Smooth muscle cell (in vitro differentiated cells): ENCODE results near the gene CPT1A. TPM values are rescaled to one million over a fixed set of nuclear protein-coding genes. Genes with fewer than 3 reads are reported as not detected.

Experiments used
- DNase-seq: peaks from one replicate; lab custom pipeline; 2025; ENCODE audit not compliant: unreplicated experiment; lab: John Stamatoyannopoulos, UW
- H2AFZ ChIP-seq: fragments of 200-600 bp; sonication (generic); 2 replicates; pipeline ENCODE4 v1.6.0; 2016; ENCODE audit warnings: antibody characterized with exemption, low read depth, mild to moderate bottlenecking
- H3F3A ChIP-seq: fragments of 200-600 bp; sonication (generic); 2 replicates; pipeline ENCODE4 v1.6.0; 2017; ENCODE audit warnings: antibody characterized with exemption, low read depth
- H3K27ac ChIP-seq: fragments of 200-600 bp; sonication (generic); 2 replicates; pipeline ENCODE4 v1.5.1; 2016; ENCODE audit warnings: low read depth, mild to moderate bottlenecking
- H3K27me3 ChIP-seq: fragments of 200-600 bp; sonication (generic); 2 replicates; pipeline ENCODE4 v1.6.1; 2016; ENCODE audit warnings: low read depth, mild to moderate bottlenecking
- H3K36me3 ChIP-seq: fragments of 200-600 bp; sonication (generic); 2 replicates; pipeline ENCODE4 v1.5.1; 2016; ENCODE audit warnings: low read depth
- H3K4me1 ChIP-seq: fragments of 200-600 bp; sonication (generic); 2 replicates; pipeline ENCODE4 v1.5.1; 2016; ENCODE audit warnings: low read depth
- H3K4me2 ChIP-seq: fragments of 200-600 bp; sonication (generic); 2 replicates; pipeline ENCODE4 v1.6.0; 2016; ENCODE audit warnings: mild to moderate bottlenecking
- H3K4me3 ChIP-seq: fragments of 200-600 bp; sonication (generic); 2 replicates; pipeline ENCODE4 v1.5.1; 2016; ENCODE audit warnings: mild to moderate bottlenecking
- H3K79me2 ChIP-seq: fragments of 200-600 bp; sonication (generic); 2 replicates; pipeline ENCODE4 v1.6.0; 2016; ENCODE audit warnings: low read depth, mild to moderate bottlenecking
- H3K9ac ChIP-seq: fragments of 200-600 bp; sonication (generic); 2 replicates; pipeline ENCODE4 v1.6.0; 2016; ENCODE audit warnings: low read depth
- H3K9me3 ChIP-seq: fragments of 200-600 bp; sonication (generic); replicated peaks from 2 replicates; pipeline ENCODE4 v1.5.1; 2016; ENCODE audit warnings: low read depth
- H4K20me1 ChIP-seq: fragments of 200-600 bp; sonication (generic); 2 replicates; pipeline ENCODE4 v1.6.0; 2016; ENCODE audit warnings: low read depth
- WGBS: methylation state at CpG from one replicate; pipeline ENCODE4 v1.1.7; 2016; ENCODE audit warnings: low lambda C conversion rate; 5-methylcytosine and 5-hydroxymethylcytosine counted together
- polyA plus RNA-seq: library from polyadenylated mRNA; unstranded; fragments of >200 nt; fragmentation: Nextera tagmentation; extraction: Ambion mirVana; gene quantifications from 2 replicates; pipeline ENCODE4 v1.2.1, GENCODE V29; 2016
- total RNA-seq: library from RNA; depleted of rRNA; stranded (reverse); fragments of >200 nt; gene quantifications from 2 replicates; pipeline ENCODE4 v1.2.3, GENCODE V29; 2014
- TF ChIP-seq, protein P1 (sequence below): fragments of 200-600 bp; sonication (generic); IDR thresholded peaks from 2 replicates; pipeline ENCODE4 v1.5.1; 2017; ENCODE audit warnings: borderline replicate concordance, mild to moderate bottlenecking, antibody characterized with exemption; ENCODE audit not compliant: insufficient read depth, poor library complexity, severe bottlenecking

Gene CPT1A
- total and polyA plus RNA-seq, 2 experiments from 2014 or later, result 0.24 to 1.9 TPM

DNA sequence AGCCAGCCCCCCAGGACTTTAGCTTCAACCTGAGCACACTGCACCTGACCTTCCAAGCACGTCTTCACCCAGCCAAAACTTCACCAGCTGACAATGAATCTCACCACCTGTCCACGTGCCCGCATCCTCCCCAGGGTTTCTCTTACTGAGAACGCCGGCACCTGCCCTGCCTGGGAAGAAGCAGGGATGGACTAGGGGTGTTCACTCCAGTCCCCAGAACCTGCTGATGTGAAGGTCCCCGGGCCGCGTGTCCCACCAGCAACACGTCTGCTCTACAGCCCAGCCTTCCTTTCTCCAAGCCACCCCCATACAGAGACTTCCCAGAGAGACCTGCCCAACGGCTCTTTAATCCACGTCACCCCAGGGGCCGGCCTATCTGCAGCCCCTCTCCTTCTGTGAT is 12.8 kb downstream of the CPT1A start:
- TF ChIP-seq, protein P1, sequence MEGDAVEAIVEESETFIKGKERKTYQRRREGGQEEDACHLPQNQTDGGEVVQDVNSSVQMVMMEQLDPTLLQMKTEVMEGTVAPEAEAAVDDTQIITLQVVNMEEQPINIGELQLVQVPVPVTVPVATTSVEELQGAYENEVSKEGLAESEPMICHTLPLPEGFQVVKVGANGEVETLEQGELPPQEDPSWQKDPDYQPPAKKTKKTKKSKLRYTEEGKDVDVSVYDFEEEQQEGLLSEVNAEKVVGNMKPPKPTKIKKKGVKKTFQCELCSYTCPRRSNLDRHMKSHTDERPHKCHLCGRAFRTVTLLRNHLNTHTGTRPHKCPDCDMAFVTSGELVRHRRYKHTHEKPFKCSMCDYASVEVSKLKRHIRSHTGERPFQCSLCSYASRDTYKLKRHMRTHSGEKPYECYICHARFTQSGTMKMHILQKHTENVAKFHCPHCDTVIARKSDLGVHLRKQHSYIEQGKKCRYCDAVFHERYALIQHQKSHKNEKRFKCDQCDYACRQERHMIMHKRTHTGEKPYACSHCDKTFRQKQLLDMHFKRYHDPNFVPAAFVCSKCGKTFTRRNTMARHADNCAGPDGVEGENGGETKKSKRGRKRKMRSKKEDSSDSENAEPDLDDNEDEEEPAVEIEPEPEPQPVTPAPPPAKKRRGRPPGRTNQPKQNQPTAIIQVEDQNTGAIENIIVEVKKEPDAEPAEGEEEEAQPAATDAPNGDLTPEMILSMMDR, result no peak
- no peak for DNase-seq

DNA sequence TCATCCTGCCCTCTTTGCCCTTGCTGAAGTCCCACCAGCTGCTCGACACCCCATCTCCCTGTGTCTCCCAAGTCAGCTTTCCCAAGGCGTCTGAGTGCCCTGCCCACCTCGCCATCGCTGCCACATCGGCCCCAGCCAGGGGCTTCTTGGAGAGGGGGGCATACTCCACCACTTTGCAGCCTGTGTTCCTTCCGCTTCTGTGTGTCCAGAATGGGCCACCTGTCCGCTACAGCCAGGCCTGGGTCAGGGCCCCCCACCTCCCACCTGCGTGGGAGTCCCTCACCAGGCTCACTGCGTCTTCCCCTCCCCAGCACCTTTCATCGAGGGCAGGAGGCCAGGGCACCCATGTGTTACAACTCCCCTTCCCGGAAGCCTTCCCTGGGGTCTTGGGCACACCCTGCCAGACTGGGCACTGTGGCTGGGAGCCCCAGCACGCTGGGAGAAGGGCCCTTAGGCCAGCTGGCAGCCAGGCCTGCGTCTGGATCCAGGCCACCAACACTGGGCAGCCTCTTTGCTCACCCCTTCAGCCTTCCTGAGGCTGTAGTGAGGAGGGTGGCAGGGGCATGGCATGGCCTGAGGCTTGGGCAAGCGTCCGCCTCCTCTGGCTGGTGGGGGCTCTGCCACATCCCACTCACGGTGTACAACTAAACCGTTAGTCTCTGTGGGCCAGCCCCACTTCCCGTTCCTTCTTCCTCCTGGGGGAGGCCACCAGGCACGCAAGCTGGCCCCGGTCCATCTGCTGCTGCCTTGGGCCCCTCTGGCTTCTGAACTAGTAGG is 13.4 kb downstream of the CPT1A start:
- WGBS, result 96% methylated on average over 19 of the region's 20 CpGs
- Histone ChIP-seq H3K9me3 (no peaks in the 10 kb centered on the region), H3F3A (no peaks in the 10 kb centered on the region), H4K20me1 (no peaks in the 10 kb centered on the region), H3K9ac (no peak overlapping the region), H3K4me1 (no peaks in the 10 kb centered on the region), H2AFZ (no peak overlapping the region), H3K27me3 (no peaks in the 10 kb centered on the region), H3K4me2 (no peak overlapping the region), H3K79me2 (no peaks in the 10 kb centered on the region), H3K36me3 (no peaks in the 10 kb centered on the region), H3K27ac (no peak overlapping the region), H3K4me3 (no peak overlapping the region)
- no peak for DNase-seq
- TF ChIP-seq, protein P1, result no peak

More for the DNA sequence above, 12.8 kb downstream of the CPT1A start:
- Histone ChIP-seq H3K9ac (no peak overlapping the region), H3K27ac (no peak overlapping the region), H3K27me3 (no peaks in the 10 kb centered on the region), H3K9me3 (no peaks in the 10 kb centered on the region), H3K4me2 (no peak overlapping the region), H3K4me1 (no peaks in the 10 kb centered on the region), H2AFZ (no peak overlapping the region), H3F3A (no peaks in the 10 kb centered on the region), H4K20me1 (no peaks in the 10 kb centered on the region), H3K36me3 (no peaks in the 10 kb centered on the region), H3K4me3 (no peak overlapping the region), H3K79me2 (no peaks in the 10 kb centered on the region)
- WGBS, result 93% methylated on average over 12 of the region's 12 CpGs

DNA sequence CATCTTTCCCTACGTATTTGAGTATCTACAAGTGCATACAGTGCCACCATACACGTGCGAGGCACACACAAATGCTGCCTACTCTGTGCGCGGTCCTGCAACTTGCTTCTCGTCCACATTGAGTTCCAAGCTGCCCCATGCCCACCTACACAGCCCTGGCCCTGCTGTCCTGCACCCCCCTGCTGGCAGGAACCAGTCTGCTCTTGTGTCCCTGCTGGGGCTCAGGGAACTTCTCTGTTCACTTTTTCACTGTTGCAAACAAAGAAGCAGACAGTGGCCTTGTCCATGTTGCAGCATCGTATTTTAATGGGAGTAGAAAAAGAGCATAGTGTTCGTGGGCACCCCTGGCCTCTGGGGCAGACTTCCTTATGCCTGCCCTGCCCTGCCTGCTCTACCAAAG is 14.0 kb downstream of the CPT1A start:
- no peaks in the 10 kb centered on the region for H3K4me1 ChIP-seq
- TF ChIP-seq, protein P1, result no peak
- H3K27ac ChIP-seq, result no peak overlapping the region
- no peak overlapping the region for H3K9ac ChIP-seq
- no peaks in the 10 kb centered on the region for H3K27me3 ChIP-seq
- H3K4me2 ChIP-seq, result no peak overlapping the region
- no peak overlapping the region for H2AFZ ChIP-seq
- no peaks in the 10 kb centered on the region for H3K9me3 ChIP-seq
- H3F3A ChIP-seq, result no peaks in the 10 kb centered on the region
- H4K20me1 ChIP-seq, result no peaks in the 10 kb centered on the region
- no peaks in the 10 kb centered on the region for H3K36me3 ChIP-seq
- no peak for DNase-seq
- 93% methylated on average over 8 of the region's 8 CpGs for WGBS
- H3K79me2 ChIP-seq, result no peaks in the 10 kb centered on the region
- no peak overlapping the region for H3K4me3 ChIP-seq

DNA sequence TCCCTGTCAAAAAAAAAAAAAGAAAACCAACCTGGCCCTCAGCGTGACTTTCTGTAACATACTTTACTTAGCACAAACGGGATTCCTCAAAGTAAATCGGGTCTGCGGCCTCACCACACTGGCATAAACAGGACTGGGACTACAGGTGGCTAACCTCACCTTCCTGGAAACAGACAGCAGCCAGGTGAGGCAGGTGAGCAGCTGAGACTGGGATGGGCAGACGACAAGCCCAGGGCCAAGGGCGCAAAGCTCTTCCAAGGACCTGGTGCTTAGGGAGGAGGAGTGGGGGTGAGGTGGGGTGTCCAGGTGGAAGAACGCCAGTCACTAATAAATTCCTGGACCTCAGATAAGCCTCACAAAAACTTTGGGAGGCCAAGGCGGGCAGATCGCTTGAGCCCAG is 15.0 kb downstream of the CPT1A start:
- H3K27me3 ChIP-seq, result no peaks in the 10 kb centered on the region
- no peaks in the 10 kb centered on the region for H3K36me3 ChIP-seq
- no peak overlapping the region for H3K9ac ChIP-seq
- H3K4me1 ChIP-seq, result no peaks in the 10 kb centered on the region
- no peak overlapping the region for H3K27ac ChIP-seq
- H3K9me3 ChIP-seq, result no peaks in the 10 kb centered on the region
- TF ChIP-seq, protein P1, result no peak
- WGBS, result 94% methylated on average over 9 of the region's 9 CpGs
- no peak overlapping the region for H2AFZ ChIP-seq
- H4K20me1 ChIP-seq, result no peaks in the 10 kb centered on the region
- no peak overlapping the region for H3K4me2 ChIP-seq
- H3K4me3 ChIP-seq, result no peak overlapping the region
- no peak for DNase-seq
- no peaks in the 10 kb centered on the region for H3K79me2 ChIP-seq
- no peaks in the 10 kb centered on the region for H3F3A ChIP-seq
